Measurements from ENCODE around the gene NLRC5. TPM values are rescaled to one million over a fixed set of nuclear protein-coding genes. Genes with fewer than 3 reads are reported as not detected.

Gene NLRC5
- total RNA-seq, 1 experiment from 2014 or later: 0.80 TPM

DNA sequence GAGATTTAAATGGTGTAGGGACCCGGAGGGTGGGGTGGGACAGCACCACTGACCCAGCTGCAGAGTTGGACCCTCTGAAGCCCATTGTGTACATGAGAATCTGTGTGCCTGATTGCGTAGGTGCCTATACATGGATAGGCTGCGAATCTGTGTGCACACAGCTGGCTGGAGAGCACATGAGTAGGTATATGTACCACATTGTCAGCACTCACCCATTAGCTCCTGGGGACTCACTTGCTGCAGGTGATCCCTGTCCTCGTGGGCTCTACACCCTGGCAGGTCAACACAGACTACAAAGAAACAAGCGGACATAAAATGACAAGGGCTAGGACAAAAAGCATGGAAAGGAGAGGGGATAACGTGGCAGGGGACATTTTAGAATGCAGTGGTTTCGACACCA lies 38.9 kb upstream of the NLRC5 start:
- Histone ChIP-seq H3K36me3 (replicated peaks; ENCODE audit: control insufficient read depth, insufficient read depth, low read length) (no peaks in the 10 kb centered on the region; the same call in none of the 2 replicates), H3K4me3 (ENCODE audit: insufficient read depth, low read depth, low read length) (no peak overlapping the region), H3K27me3 (ENCODE audit: control insufficient read depth, insufficient read depth, low read length) (no peaks in the 10 kb centered on the region)
- no peak for DNase-seq

DNA sequence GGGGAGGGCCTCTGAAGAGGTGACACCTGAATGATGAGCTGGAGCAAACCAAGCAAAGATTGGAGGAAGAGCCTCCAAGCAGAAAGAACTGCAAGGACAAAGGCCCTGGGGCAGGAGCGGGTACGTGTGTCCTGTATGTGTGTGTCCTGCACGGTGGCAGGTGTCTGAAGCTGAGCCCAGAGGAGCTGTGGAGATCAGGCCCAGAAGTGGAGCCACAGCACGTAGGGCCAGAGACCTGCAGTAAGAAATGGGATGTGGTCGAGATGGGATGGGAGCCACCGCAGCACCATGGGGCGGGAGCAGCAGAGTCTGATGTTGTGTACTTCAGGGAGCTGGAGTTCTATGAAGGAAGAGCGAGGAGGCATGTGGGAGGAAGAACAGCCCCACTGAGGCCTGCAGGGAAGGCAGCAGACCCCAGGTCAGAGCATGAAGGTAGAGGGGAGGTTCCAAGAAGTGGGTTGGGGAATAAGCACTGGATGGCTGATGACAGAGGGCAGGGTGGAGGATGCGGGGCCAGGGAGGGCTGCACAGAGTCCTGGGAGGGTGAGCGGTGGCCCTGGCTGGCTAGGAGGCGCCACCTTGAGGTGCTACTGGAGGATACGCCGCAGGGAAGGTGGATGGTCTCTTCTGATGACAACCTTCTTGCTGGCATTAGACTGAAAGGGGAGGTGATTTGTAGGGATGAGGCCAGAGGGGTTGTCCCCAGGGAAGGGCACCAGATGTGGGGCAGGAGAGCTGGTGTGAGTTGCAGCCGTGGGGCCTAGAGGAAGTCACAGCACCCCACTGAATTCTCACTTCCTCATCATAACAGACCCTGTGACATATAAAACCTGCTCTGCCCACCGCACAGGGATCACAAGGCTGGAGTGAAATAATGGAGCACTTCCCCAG lies 38.2 kb upstream of the NLRC5 start:
- H3K36me3 ChIP-seq (replicated peaks; ENCODE audit: control insufficient read depth, insufficient read depth, low read length): no peaks in the 10 kb centered on the region
- H3K27me3 ChIP-seq (ENCODE audit: control insufficient read depth, insufficient read depth, low read length): no peaks in the 10 kb centered on the region
- no peak overlapping the region for H3K4me3 ChIP-seq (ENCODE audit: insufficient read depth, low read depth, low read length)
- DNase-seq: peak; percentile 86

DNA sequence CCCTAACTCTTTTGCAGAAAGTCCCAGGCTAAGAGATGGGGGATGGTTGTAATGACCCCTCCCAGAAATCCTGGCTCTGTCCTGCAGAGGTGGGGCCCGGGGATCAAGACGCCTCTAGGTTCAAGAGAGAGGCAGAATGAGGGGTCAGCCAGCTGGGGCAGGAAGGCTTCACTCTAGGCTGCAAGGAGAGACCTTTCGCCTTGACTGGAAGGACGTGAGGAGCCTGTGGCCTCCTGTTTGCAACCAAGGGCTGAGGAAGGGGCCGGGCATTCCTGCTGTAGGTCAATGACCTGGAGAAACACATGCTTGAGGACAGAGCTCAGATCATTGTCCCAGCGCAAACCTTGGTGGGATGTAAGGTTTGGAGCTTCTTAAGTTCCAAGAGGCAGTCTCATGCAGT lies 36.4 kb upstream of the NLRC5 start:
- no peak for DNase-seq
- no peaks in the 10 kb centered on the region for H3K36me3 ChIP-seq (replicated peaks; ENCODE audit: control insufficient read depth, insufficient read depth, low read length)
- H3K4me3 ChIP-seq (ENCODE audit: insufficient read depth, low read depth, low read length): no peak overlapping the region
- no peaks in the 10 kb centered on the region for H3K27me3 ChIP-seq (ENCODE audit: control insufficient read depth, insufficient read depth, low read length)

DNA sequence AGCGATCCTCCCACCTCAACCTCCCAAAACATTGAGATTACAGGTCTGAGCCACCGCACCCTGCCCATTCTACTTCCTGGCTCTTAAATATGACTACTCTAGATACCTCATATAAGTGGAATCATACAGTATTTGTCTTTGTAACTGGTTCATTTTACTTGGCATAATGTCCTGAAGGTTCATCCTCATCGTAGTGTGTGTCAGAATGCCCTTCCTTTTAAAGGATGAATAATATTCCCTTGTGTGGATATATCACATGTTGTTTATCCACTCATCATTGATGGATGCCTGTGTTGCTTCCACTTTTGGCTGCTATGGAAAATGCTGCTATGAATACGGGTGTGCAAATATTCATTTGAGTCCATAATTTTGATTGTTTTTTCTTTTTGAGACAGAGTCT lies 33.3 kb upstream of the NLRC5 start:
- H3K27me3 ChIP-seq (ENCODE audit: control insufficient read depth, insufficient read depth, low read length): no peaks in the 10 kb centered on the region
- no peak for DNase-seq
- H3K4me3 ChIP-seq (ENCODE audit: insufficient read depth, low read depth, low read length): no peak overlapping the region
- no peaks in the 10 kb centered on the region for H3K36me3 ChIP-seq (replicated peaks; ENCODE audit: control insufficient read depth, insufficient read depth, low read length)

DNA sequence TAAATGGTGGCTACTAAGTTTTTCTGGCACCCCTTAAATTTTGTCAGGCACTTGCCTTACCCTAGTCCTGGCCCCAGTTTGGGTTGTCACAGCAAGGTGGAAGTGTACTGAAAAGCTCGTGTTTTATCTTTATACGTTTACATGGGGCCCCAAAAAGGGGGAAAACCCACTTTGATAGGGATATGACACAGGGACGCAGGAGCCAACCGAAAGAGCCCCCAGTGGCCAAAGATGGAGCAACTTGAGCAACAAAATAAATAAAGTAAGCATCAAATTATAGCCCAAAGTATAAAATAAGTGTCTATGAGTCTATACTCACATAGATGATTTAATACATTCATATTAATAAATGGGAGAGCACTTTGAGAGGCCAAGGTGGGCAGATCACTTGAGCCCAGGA lies 32.6 kb upstream of the NLRC5 start:
- no peak for DNase-seq
- H3K36me3 ChIP-seq (replicated peaks; ENCODE audit: control insufficient read depth, insufficient read depth, low read length): no peaks in the 10 kb centered on the region
- no peaks in the 10 kb centered on the region for H3K27me3 ChIP-seq (ENCODE audit: control insufficient read depth, insufficient read depth, low read length)
- H3K4me3 ChIP-seq (ENCODE audit: insufficient read depth, low read depth, low read length): no peak overlapping the region

DNA sequence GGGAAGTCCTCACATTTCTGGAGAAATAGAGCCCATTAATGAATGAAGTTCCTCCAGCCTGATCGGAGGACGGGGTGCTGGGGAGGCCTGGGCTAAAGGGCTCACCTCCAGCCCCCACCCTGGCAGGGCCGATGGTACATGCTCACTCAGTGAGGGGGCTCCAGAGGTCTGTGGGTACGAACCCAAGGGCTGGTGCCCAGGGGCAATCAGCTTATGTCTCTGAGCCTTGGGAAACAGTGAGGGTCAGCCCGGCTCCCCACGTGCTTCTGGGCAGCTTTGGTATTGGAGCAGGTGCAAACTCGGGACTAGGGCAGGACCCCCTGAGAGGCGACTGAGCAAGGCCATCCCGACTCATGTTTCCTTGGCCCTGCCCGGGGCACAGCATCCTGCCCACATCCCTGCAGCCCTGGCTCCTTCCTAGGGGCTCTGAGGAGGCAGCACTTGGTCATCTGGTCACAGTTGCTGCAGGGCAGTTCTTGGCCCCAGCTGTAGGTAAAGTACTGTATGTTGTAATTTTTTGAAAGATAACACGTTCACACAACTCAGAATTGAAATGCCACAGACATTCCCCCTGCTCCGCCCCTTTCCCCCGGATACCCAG lies 28.6 kb upstream of the NLRC5 start:
- no peaks in the 10 kb centered on the region for H3K36me3 ChIP-seq (replicated peaks; ENCODE audit: control insufficient read depth, insufficient read depth, low read length)
- DNase-seq: no peak
- H3K27me3 ChIP-seq (ENCODE audit: control insufficient read depth, insufficient read depth, low read length): no peaks in the 10 kb centered on the region
- H3K4me3 ChIP-seq (ENCODE audit: insufficient read depth, low read depth, low read length): no peak overlapping the region

DNA sequence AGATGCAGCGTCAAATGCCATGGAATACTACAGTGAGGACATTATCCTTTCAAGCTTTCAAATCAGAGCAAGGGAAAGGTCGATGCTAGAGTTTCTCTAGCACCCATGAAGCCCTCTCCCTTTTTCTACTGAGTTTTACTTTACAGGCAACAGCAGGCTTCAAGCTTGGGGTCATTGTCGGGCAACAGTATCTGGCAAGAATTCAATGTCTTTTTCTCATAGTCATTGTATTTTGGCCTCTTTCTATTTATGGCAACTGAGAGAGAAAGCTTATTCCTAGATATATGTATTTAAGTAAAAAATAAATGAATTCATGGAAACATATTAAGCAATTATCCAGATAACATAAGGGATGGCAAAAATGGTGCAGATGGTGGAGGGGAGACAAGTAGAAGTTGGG lies 28.0 kb upstream of the NLRC5 start:
- no peak overlapping the region for H3K4me3 ChIP-seq (ENCODE audit: insufficient read depth, low read depth, low read length)
- no peak for DNase-seq
- H3K36me3 ChIP-seq (replicated peaks; ENCODE audit: control insufficient read depth, insufficient read depth, low read length): no peaks in the 10 kb centered on the region
- H3K27me3 ChIP-seq (ENCODE audit: control insufficient read depth, insufficient read depth, low read length): no peaks in the 10 kb centered on the region

DNA sequence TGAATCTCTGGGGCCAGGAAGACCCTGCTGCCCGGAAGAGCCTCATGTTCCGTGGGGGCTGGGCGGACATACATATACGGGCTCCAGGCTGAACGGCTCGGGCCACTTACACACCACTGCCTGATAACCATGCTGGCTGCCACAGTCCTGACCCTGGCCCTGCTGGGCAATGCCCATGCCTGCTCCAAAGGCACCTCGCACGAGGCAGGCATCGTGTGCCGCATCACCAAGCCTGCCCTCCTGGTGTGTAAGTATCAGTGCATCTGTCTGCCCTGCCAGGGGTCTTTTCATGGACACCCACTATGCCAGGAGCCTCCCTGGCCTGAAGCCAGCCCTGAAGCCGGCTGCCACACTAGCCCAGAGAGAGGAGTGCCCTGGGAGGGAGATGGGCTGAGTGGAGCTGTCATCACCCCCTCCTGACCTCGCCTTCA lies 27.5 kb upstream of the NLRC5 start, which contains the start of gene CETP:
Gene CETP, plus strand, starts transcription at position 100 of the 431 bp plus-strand sequence. Its CDS starts 30 bp downstream, at position 130.
- DNase-seq: peak; percentile 35
- Histone ChIP-seq H3K36me3 (replicated peaks; ENCODE audit: control insufficient read depth, insufficient read depth, low read length) (no peaks in the 10 kb centered on the region), H3K27me3 (ENCODE audit: control insufficient read depth, insufficient read depth, low read length) (no peaks in the 10 kb centered on the region), H3K4me3 (ENCODE audit: insufficient read depth, low read depth, low read length) (no peak within 1 kb of the TSS)

DNA sequence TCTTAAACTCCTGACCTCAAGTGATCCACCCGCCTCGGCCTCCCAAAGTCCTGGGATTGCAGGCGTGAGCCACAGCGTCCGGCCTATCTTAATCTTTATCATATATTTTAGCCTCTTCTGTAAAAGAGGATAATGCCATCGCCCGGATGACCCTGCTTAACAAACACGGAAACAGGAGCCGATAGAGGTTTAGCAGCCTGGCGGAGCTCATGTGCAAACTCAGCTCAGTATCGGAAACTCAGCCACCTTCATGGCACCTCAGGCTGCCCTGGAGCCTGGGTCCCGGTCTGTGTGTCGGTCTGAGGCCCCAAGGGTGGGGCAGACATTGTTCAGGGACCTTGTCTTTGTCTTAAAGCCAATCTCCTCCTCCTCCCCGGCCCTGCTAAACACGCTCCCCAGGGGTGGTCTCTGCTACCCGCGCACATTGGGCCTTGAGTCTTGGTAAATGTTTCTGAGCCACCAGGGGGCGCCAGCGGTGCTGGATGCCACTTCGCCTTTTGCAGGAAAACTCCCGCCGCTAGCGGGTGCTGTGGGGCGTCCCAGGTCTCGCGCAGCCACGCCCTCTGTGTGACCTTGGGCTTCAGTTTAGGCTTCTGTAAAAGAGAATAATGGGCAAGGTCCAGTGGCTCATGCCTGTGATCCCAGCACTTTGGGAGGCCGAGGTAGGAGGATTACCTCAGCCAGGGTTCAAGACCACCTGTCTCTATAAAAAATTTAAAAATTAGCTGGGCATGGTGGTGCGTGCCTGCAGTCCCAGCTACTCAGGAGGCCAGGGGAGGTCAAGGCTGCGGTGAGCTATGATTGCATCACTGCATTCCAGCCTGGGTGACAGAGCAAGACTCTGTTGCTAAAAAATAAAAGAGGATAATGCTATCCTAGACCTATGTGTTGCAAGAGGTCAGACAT lies 24.9 kb upstream of the NLRC5 start:
- peak; percentile 95 for DNase-seq
- no peaks in the 10 kb centered on the region for H3K27me3 ChIP-seq (ENCODE audit: control insufficient read depth, insufficient read depth, low read length)
- H3K4me3 ChIP-seq (ENCODE audit: insufficient read depth, low read depth, low read length): no peak overlapping the region
- H3K36me3 ChIP-seq (replicated peaks; ENCODE audit: control insufficient read depth, insufficient read depth, low read length): no peaks in the 10 kb centered on the region

DNA sequence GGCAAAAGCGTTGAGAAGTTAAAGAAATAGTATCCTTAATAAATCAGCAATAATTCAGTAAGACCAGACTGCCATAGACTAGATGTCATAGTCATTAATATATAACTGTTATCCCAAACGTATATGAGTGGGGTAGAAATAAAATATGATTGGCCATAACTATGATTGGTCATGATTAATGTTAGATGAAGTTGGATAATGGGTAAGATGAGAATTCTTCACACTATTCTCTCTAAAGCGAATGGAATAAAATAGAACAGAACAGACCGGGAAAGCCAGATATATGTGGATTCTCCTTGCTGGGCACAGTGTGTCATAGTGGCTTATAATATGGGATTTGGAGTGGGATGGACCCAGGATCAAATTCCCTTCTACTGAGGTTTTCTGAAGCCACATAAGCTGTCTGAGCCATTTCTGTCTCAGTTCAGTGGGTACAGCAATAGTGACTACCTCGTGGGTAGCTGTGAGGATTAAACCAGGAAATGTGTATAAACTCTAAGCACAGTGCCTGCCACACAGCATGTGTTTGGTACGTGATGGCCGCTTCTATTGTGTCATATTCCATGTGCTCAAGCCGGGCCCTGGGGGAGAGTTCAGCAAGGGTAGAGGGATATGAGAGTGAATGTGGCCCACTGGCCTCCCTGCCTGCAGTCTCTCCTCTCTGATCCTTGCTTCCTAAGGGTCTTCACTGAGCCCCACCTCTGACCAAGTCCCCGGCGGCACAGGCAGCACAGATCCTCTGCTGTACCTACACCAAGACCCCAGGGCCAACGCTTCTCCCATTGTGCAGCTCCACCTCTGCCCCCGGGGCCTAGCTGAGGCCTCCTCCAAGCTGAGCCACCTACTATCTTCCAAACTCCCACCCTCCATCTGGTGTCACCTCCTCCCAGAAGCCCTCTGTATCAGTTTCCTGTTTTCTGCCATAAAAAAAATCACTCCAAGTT lies 23.9 kb upstream of the NLRC5 start:
- H3K27me3 ChIP-seq (ENCODE audit: control insufficient read depth, insufficient read depth, low read length): no peaks in the 10 kb centered on the region

DNA sequence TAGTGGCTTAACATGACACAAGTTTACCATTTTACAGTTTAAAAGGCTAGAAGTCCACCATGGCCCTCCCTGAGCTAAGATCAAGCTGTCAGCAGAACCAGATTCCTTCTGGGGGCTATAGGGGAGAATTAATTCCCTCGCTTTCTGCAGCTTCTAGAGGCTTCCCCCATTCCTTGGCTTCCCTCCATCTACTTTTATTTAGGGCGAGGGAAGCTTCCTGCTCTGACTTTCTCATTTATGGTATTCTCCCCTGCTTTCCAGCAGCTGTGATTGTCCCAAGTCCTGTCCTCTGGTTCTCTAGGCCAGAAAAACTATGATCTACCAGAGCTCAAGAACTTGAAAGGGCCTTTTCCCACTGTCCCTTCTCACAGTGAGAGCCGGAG lies 23.3 kb upstream of the NLRC5 start:
- peak; percentile 10 for DNase-seq
- H3K36me3 ChIP-seq (replicated peaks; ENCODE audit: control insufficient read depth, insufficient read depth, low read length): no peaks in the 10 kb centered on the region
- no peak overlapping the region for H3K4me3 ChIP-seq (ENCODE audit: insufficient read depth, low read depth, low read length)
- H3K27me3 ChIP-seq (ENCODE audit: control insufficient read depth, insufficient read depth, low read length): no peaks in the 10 kb centered on the region

More for the DNA sequence above, 23.9 kb upstream of the NLRC5 start:
- no peaks in the 10 kb centered on the region for H3K36me3 ChIP-seq (replicated peaks; ENCODE audit: control insufficient read depth, insufficient read depth, low read length)
- peak; percentile 20 for DNase-seq
- no peak overlapping the region for H3K4me3 ChIP-seq (ENCODE audit: insufficient read depth, low read depth, low read length)

DNA sequence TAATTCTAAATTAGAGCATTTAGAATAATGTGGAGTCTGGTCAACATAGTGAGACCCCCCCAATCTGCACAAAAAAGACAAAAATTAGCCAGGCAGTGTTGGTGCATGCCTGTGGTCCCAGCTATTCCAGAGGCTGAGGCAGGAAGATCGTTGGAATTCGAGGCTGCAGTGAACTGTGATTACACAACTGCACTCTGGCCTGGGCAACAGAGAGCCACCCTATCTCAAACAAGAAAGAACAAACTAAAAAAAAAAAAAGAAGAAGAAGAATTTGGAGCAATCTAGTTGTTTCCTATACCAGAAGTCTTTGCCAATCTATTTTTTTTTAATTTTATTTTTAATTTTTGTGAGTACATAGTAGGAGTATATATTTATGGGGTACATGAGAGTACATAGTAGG lies 21.6 kb upstream of the NLRC5 start:
- DNase-seq: no peak
- no peaks in the 10 kb centered on the region for H3K36me3 ChIP-seq (replicated peaks; ENCODE audit: control insufficient read depth, insufficient read depth, low read length)
- H3K27me3 ChIP-seq (ENCODE audit: control insufficient read depth, insufficient read depth, low read length): no peaks in the 10 kb centered on the region
- H3K4me3 ChIP-seq (ENCODE audit: insufficient read depth, low read depth, low read length): no peak overlapping the region

DNA sequence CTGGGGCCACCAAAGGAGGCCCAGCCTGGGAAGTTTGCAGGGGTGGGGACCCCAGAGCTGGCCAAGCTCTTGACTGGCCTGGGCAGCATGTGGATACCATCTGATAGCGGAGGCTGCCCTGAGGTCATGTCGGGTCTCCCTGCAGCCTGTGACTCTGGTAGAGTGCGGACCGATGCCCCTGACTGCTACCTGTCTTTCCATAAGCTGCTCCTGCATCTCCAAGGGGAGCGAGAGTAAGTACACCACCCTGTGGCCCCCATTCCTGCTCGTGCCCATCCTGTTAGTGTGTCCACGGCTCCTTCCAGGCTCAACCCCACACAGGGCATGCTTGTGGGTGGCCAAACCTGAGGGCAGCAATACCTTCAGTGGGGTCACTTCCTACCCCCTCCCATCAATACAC lies 19.6 kb upstream of the NLRC5 start:
- H3K4me3 ChIP-seq (ENCODE audit: insufficient read depth, low read depth, low read length): no peak overlapping the region
- no peaks in the 10 kb centered on the region for H3K36me3 ChIP-seq (replicated peaks; ENCODE audit: control insufficient read depth, insufficient read depth, low read length)
- peak; percentile 4 for DNase-seq

More for the DNA sequence above, 19.6 kb upstream of the NLRC5 start:
- no peaks in the 10 kb centered on the region for H3K27me3 ChIP-seq (ENCODE audit: control insufficient read depth, insufficient read depth, low read length)

All from H7 (cell line).